NCI-H345 treated with DMSO at 0.1 percent for 48 hours (cell line): ENCODE data around the gene DIPK1C.
"Not testable (repeated sequence)": the region's sequence is repeated elsewhere in the genome, so short reads cannot be mapped to it uniquely, and the experiment has no call there.

Experiments used
- DNase-seq: peaks from one replicate; lab custom pipeline; 2025; ENCODE audit not compliant: unreplicated experiment; lab: John Stamatoyannopoulos, UW

The DIPK1C gene

GRCh38 chr18:74457043-74457724 lies at the start of gene DIPK1C:
Gene DIPK1C (minus strand): TSS chr18:74457308. CDS start chr18:74457259, 49 bp downstream.
- DNase-seq: no peak

GRCh38 chr18:74506448-74507084 lies 49.5 kb upstream of the DIPK1C start:
- no peak for DNase-seq

GRCh38 chr18:74505776-74506175 lies 48.7 kb upstream of the DIPK1C start:
- DNase-seq: no peak

GRCh38 chr18:74503137-74503536 lies 46.0 kb upstream of the DIPK1C start:
- no peak for DNase-seq

- DNase-seq: no peak
These were observed 44.3 kb upstream of the DIPK1C start for GRCh38 chr18:74501386-74501785.

- not testable (repeated sequence) for DNase-seq
These were observed 43.7 kb upstream of the DIPK1C start for GRCh38 chr18:74500774-74501173.

GRCh38 chr18:74500372-74500771 lies 43.3 kb upstream of the DIPK1C start:
- no peak for DNase-seq

GRCh38 chr18:74499633-74500032 lies 42.5 kb upstream of the DIPK1C start:
- DNase-seq: no peak

GRCh38 chr18:74498712-74499627 lies 41.9 kb upstream of the DIPK1C start:
- no peak for DNase-seq

GRCh38 chr18:74497778-74498177 lies 40.7 kb upstream of the DIPK1C start:
- DNase-seq: no peak

GRCh38 chr18:74497324-74497676 lies 40.2 kb upstream of the DIPK1C start:
- no peak for DNase-seq

- DNase-seq: no peak
These were observed 39.6 kb upstream of the DIPK1C start for GRCh38 chr18:74496508-74497323.

GRCh38 chr18:74495581-74496507 lies 38.7 kb upstream of the DIPK1C start, which contains the start of gene CNDP2:
Gene CNDP2 (plus strand): TSS chr18:74496363. CDS start chr18:74499974, 3,611 bp downstream.
- peak; percentile 93 for DNase-seq

GRCh38 chr18:74494514-74494913 lies 37.4 kb upstream of the DIPK1C start:
- no peak for DNase-seq

GRCh38 chr18:74493689-74494088 lies 36.6 kb upstream of the DIPK1C start:
- peak; percentile 53 for DNase-seq

- DNase-seq: no peak
These were observed 35.2 kb upstream of the DIPK1C start for GRCh38 chr18:74492259-74492658.

GRCh38 chr18:74489676-74490075 lies 32.6 kb upstream of the DIPK1C start:
- no peak for DNase-seq

- no peak for DNase-seq
These were observed 31.8 kb upstream of the DIPK1C start for GRCh38 chr18:74488864-74489263.

GRCh38 chr18:74488354-74488753 lies 31.2 kb upstream of the DIPK1C start:
- DNase-seq: no peak
